ENCODE results near the gene SEMA6A.
A peak's percentile ranks its signal among the peaks of the same experiment; 100 is the strongest.

Gene SEMA6A

GRCh38 chr5:116409591-116410296 is 164.9 kb downstream of the SEMA6A start:
- DNase-seq (ENCODE audit: low spot score), result no peak

- DNase-seq (ENCODE audit: low spot score), result no peak
Measured at GRCh38 chr5:116406306-116407041, 168.1 kb downstream of the SEMA6A start.

- no peak for DNase-seq (ENCODE audit: low spot score)
Measured at GRCh38 chr5:116404792-116405191, 169.8 kb downstream of the SEMA6A start.

- DNase-seq (ENCODE audit: low spot score), result peak; percentile 13
Measured at GRCh38 chr5:116404016-116404415, 170.6 kb downstream of the SEMA6A start.

- DNase-seq (ENCODE audit: low spot score), result no peak
Measured at GRCh38 chr5:116402235-116402634, 172.4 kb downstream of the SEMA6A start.

- no peak for DNase-seq (ENCODE audit: low spot score)
Measured at GRCh38 chr5:116401576-116401975, 173.0 kb downstream of the SEMA6A start.

GRCh38 chr5:116396476-116397099 is 178.0 kb downstream of the SEMA6A start:
- no peak for DNase-seq (ENCODE audit: low spot score)

GRCh38 chr5:116395631-116396203 is 178.9 kb downstream of the SEMA6A start:
- no peak for DNase-seq (ENCODE audit: low spot score)

- no peak for DNase-seq (ENCODE audit: low spot score)
Measured at GRCh38 chr5:116395226-116395625, 179.4 kb downstream of the SEMA6A start.

GRCh38 chr5:116394186-116394867 is 180.3 kb downstream of the SEMA6A start:
- DNase-seq (ENCODE audit: low spot score), result no peak
